Measurements from ENCODE around the gene HS6ST3. TPM values are rescaled to one million over a fixed set of nuclear protein-coding genes. Genes with fewer than 3 reads are reported as not detected.

HS6ST3 gene
- total and polyA plus RNA-seq, 9 of the 15 experiments (the other 6 are each of a cell fraction or from before 2014, with no cell fraction given), result not detected

DNA sequence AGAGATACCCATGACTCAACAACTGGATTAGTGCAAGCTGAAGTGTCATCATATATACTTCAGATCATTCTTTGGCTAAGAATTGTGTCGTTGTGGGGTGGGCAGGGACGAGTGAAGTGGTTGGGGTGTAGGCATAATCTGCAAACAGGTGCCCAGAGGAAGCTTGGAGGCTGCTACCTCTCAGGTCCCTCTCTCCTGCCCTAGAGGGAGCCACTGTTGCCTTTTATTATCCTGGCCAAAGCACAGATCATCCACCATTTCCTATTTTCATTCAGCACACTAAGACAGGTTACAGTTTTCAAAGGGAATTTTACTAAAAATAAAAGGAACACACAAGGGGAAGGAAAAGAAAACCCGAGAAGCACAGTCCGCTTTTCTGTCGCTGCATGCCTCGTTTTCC, 126.6 kb downstream of the HS6ST3 start:
- ChIA-PET POLR2A (no interaction called here), CTCF (ENCODE audit: low intra/inter-chr PET ratio) (no interaction called here)
- H3K4me1 ChIP-seq (replicated peaks in 1 of 2; ENCODE audit: control insufficient read depth in 2 of 2, insufficient read depth in 2 of 2, low read length in 2 of 2), result no peaks in the 10 kb centered on the region
- BruUV-seq (replicated peaks), result no TSS peak
- H3K27me3 ChIP-seq (ENCODE audit: control insufficient read depth in 2 of 2, insufficient read depth in 2 of 2, low read length in 2 of 2), result no peaks in the 10 kb centered on the region
- H3K9me3 ChIP-seq (replicated peaks; ENCODE audit: control insufficient read depth, insufficient read depth, low read depth, low read length), result no peaks in the 10 kb centered on the region
- peak overlapping the region; percentile 18; the same call in 1 of the 2 replicates for H3K4me2 ChIP-seq (ENCODE audit: insufficient read depth, low read length)
- H4K20me1 ChIP-seq (replicated peaks; ENCODE audit: control insufficient read depth, insufficient read depth, low read length), result no peaks in the 10 kb centered on the region
- H3K27ac ChIP-seq (ENCODE audit: extremely low read depth, low read depth, low read length), result no peak overlapping the region
- peak overlapping the region; percentile 63; the same call in 1 of the 2 replicates for H2AFZ ChIP-seq (ENCODE audit: low read depth, low read length)
- no peaks in the 10 kb centered on the region for H3K9me1 ChIP-seq (ENCODE audit: control insufficient read depth, insufficient read depth, low read length)
- intact Hi-C loops (cut with micrococcal nuclease) (no loop called here), in situ Hi-C loops (cut with MboI) (no loop called here)
- H3K4me3 ChIP-seq, result no peak overlapping the region
- no peak for TF ChIP-seq POLR2G (IDR thresholded peaks at IDR 0.05; ENCODE audit: low read depth, low read length)
- TF ChIP-seq, protein P1, sequence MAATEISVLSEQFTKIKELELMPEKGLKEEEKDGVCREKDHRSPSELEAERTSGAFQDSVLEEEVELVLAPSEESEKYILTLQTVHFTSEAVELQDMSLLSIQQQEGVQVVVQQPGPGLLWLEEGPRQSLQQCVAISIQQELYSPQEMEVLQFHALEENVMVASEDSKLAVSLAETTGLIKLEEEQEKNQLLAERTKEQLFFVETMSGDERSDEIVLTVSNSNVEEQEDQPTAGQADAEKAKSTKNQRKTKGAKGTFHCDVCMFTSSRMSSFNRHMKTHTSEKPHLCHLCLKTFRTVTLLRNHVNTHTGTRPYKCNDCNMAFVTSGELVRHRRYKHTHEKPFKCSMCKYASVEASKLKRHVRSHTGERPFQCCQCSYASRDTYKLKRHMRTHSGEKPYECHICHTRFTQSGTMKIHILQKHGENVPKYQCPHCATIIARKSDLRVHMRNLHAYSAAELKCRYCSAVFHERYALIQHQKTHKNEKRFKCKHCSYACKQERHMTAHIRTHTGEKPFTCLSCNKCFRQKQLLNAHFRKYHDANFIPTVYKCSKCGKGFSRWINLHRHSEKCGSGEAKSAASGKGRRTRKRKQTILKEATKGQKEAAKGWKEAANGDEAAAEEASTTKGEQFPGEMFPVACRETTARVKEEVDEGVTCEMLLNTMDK (IDR thresholded peaks at IDR 0.05; ENCODE audit: borderline replicate concordance, insufficient read depth, low read depth, low read length, poor library complexity, severe bottlenecking), result peak; percentile 62
- DNase-seq (ENCODE audit: extremely low read depth in 1 of 4, low spot score in 3 of 4) (peak in 1 of 4 experiments; percentile 1), FAIRE-seq (no peak), ATAC-seq (peak; percentile 57; the same call in 2 of the 3 replicates)
- no peak overlapping the region for H3K9ac ChIP-seq (ENCODE audit: insufficient read depth in 1 of 2, low read depth in 2 of 2, low read length in 2 of 2)
- no peaks in the 10 kb centered on the region for H3K79me2 ChIP-seq (ENCODE audit: control insufficient read depth, insufficient read depth, low read length)
- H3K36me3 ChIP-seq (ENCODE audit: control insufficient read depth, insufficient read depth, low read length), result no peaks in the 10 kb centered on the region
- 3% methylated on average over 6 of the region's 6 CpGs for WGBS (ENCODE audit: insufficient coverage, low coverage, missing lambda C conversion rate)

DNA sequence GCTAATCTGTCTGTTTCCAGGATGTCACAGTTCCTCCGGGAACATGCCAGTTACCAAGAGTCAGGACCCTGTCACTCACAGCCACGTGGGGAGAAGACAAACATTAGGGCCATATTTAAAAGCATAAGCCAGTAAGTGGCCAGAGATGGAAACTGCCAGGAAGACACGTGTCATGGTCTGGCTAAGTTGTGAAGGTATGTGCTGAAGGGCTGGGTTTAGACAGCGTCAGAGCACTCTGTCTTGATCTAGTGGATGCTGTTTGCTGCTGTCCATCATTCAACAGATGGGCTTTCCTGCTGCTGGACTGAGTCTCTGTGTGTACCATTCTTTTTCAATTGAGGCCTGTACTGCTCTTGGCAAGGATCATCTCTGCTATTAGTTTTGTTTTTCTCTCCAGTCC, 128.6 kb downstream of the HS6ST3 start:
- in situ Hi-C loops (cut with MboI), result no loop called here
- Histone ChIP-seq H4K20me1 (replicated peaks; ENCODE audit: control insufficient read depth, insufficient read depth, low read length) (no peaks in the 10 kb centered on the region), H3K9me1 (ENCODE audit: control insufficient read depth, insufficient read depth, low read length) (no peaks in the 10 kb centered on the region), H3K4me3 (no peak overlapping the region), H3K4me1 (replicated peaks in 1 of 2; ENCODE audit: control insufficient read depth in 2 of 2, insufficient read depth in 2 of 2, low read length in 2 of 2) (no peaks in the 10 kb centered on the region), H3K36me3 (ENCODE audit: control insufficient read depth, insufficient read depth, low read length) (no peaks in the 10 kb centered on the region), H3K79me2 (ENCODE audit: control insufficient read depth, insufficient read depth, low read length) (no peaks in the 10 kb centered on the region), H3K27me3 (ENCODE audit: control insufficient read depth in 2 of 2, insufficient read depth in 2 of 2, low read length in 2 of 2) (no peaks in the 10 kb centered on the region), H3K9me3 (replicated peaks; ENCODE audit: control insufficient read depth, insufficient read depth, low read depth, low read length) (no peaks in the 10 kb centered on the region), H2AFZ (ENCODE audit: low read depth, low read length) (no peak overlapping the region), H3K9ac (ENCODE audit: insufficient read depth in 1 of 2, low read depth in 2 of 2, low read length in 2 of 2) (no peak overlapping the region), H3K4me2 (ENCODE audit: insufficient read depth, low read length) (no peak overlapping the region), H3K27ac (ENCODE audit: extremely low read depth, low read depth, low read length) (no peak overlapping the region)
- ChIA-PET POLR2A (no interaction called here), CTCF (ENCODE audit: low intra/inter-chr PET ratio) (no interaction called here)
- WGBS (ENCODE audit: insufficient coverage, low coverage, missing lambda C conversion rate), result 0% methylated on average over 4 of the region's 4 CpGs
- ATAC-seq (no peak), FAIRE-seq (no peak), DNase-seq (ENCODE audit: extremely low read depth in 1 of 4, low spot score in 3 of 4) (no peak)
- BruUV-seq (replicated peaks), result no TSS peak
- TF ChIP-seq BDP1 (IDR thresholded peaks at IDR 0.05; ENCODE audit: insufficient read depth, insufficient read length) (no peak), ZNF253 (CRISPR knock-in tag; conservative IDR thresholded peaks at IDR 0.05) (no peak), ELF2 (CRISPR knock-in tag; IDR thresholded peaks at IDR 0.05) (no peak), CBX3 (IDR thresholded peaks at IDR 0.05; ENCODE audit: borderline replicate concordance in 1 of 2, low read length in 2 of 2) (no peak)
- TF ChIP-seq, protein P1 (IDR thresholded peaks at IDR 0.05; ENCODE audit: borderline replicate concordance, insufficient read depth, low read depth, low read length, poor library complexity, severe bottlenecking), result no peak
- TF ChIP-seq, protein P2, sequence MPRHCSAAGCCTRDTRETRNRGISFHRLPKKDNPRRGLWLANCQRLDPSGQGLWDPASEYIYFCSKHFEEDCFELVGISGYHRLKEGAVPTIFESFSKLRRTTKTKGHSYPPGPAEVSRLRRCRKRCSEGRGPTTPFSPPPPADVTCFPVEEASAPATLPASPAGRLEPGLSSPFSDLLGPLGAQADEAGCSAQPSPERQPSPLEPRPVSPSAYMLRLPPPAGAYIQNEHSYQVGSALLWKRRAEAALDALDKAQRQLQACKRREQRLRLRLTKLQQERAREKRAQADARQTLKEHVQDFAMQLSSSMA (CRISPR knock-in tag; IDR thresholded peaks at IDR 0.05), result no peak
- intact Hi-C loops (cut with micrococcal nuclease), result no loop called here
